Measurements from ENCODE around the gene RERE. TPM values are rescaled to one million over a fixed set of nuclear protein-coding genes. Genes with fewer than 3 reads are reported as not detected.
"Not testable (repeated sequence)": the region's sequence is repeated elsewhere in the genome, so short reads cannot be mapped to it uniquely, and the experiment has no call there.

The RERE gene
- total RNA-seq, 1 donor from 2014 or later = 64.6 TPM

DNA sequence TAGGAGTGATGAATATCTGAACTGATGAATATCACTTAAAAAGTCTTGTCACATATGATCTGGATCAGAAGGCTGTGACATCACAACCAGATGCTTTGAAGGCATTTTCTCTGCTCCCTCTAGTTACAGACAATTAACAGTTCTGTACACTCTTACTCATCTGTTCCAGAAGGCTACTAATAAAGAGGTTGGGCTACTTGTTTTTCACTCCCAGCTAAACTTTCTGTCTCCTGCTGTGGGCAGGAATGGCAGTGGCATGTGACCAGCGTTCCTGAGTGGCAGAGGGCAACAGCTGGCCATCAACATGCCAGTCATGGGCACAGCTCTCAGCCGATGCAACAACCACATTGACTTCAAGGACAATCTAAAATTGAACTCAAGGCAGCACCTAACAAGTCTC lies 432.9 kb downstream of the RERE start:
- Histone ChIP-seq H3K36me3 (peaks cover 7 to 14% of the 10 kb centered on the region in 2 donors), H3K27me3 (no peaks in the 10 kb centered on the region), H3K4me1 (peaks cover 8 to 46% of the 10 kb centered on the region in 2 donors), H3K4me3 (no peak overlapping the region), H3K27ac (no peak overlapping the region), H3K9me3 (no peaks in the 10 kb centered on the region)
- TF ChIP-seq, protein P1, sequence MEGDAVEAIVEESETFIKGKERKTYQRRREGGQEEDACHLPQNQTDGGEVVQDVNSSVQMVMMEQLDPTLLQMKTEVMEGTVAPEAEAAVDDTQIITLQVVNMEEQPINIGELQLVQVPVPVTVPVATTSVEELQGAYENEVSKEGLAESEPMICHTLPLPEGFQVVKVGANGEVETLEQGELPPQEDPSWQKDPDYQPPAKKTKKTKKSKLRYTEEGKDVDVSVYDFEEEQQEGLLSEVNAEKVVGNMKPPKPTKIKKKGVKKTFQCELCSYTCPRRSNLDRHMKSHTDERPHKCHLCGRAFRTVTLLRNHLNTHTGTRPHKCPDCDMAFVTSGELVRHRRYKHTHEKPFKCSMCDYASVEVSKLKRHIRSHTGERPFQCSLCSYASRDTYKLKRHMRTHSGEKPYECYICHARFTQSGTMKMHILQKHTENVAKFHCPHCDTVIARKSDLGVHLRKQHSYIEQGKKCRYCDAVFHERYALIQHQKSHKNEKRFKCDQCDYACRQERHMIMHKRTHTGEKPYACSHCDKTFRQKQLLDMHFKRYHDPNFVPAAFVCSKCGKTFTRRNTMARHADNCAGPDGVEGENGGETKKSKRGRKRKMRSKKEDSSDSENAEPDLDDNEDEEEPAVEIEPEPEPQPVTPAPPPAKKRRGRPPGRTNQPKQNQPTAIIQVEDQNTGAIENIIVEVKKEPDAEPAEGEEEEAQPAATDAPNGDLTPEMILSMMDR (IDR thresholded peaks at IDR 0.05) = no peak
- no peak for DNase-seq (ENCODE audit: low spot score in 2 of 2)
- intact Hi-C loops (cut with DNase I) = no loop called here

DNA sequence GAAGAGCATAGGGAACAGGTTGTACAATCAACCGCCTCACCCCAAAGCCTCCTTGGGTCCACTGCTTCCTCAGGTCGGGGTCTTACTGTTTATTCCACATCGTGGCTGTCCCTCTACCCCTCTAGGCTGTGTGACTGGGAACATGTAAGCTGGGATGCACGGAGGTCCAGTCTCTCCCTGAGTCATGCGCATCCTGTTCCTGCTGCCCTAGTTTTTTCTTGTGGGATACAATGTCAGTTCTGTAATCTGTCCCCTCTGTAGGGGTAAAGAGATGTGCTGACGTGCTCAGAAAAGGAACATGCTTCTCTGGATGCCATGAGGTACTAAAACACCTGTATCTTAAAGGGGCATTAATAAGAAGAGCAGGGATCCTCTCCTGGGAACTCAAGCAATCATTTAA lies 433.4 kb downstream of the RERE start:
- peaks cover 8 to 51% of the 10 kb centered on the region in 2 donors for H3K4me1 ChIP-seq
- no peak overlapping the region for H3K27ac ChIP-seq
- intact Hi-C loops (cut with DNase I) = no loop called here

DNA sequence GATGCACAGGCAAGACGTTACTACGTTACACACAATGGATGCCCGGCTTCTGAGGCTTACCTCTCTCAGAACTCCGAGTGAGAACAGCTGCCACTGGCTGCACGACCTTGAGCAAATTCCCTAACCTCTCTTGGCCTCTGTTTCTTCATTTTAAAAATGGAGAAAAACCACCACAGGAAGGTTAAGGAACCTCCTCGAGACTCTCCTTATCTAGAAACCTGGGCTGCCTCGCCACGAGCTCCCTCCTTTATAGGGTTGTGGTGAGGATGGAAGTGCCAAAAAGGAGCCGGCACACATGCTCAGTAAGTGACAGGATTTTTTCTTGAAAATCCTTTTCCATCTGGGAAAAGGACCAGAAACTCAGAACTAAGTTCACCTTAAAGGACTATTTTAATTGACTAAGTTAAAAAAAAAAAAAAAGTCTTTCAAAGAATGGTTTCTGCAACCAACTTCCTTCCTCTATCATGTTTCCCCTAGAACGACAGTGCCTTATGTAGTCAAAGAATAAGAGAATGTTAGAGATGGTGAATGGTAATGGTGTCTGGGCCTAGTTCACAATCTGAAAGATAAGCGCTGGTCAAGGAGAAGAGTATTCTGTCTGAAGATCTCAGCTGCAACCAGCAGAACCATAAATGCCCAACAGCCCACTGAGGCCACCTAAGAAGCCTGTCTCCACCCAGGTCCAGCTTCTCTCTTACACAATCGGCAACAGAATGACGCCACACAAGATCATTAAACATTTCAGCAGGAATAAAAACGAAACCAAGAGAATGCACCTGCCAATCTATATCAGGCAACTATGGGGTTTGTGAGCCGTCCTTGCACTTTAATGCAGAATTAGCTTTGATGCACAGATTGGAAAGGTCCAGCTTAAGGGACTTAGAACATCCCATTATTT lies 434.6 kb downstream of the RERE start:
- H3K27ac ChIP-seq = no peak overlapping the region
- TF ChIP-seq, protein P1 (IDR thresholded peaks at IDR 0.05) = no peak
- peaks cover 2% of the 10 kb centered on the region in 2 donors for H3K36me3 ChIP-seq
- H3K4me3 ChIP-seq = no peak overlapping the region
- H3K9me3 ChIP-seq = no peaks in the 10 kb centered on the region
- intact Hi-C loops (cut with DNase I) = no loop called here
- H3K4me1 ChIP-seq = peaks cover 8 to 62% of the 10 kb centered on the region in 2 donors
- no peaks in the 10 kb centered on the region for H3K27me3 ChIP-seq
- no peak for DNase-seq (ENCODE audit: low spot score in 2 of 2)

More for the DNA sequence above, 433.4 kb downstream of the RERE start:
- TF ChIP-seq, protein P1 (IDR thresholded peaks at IDR 0.05) = no peak
- H3K9me3 ChIP-seq = no peaks in the 10 kb centered on the region
- peaks cover 2 to 9% of the 10 kb centered on the region in 2 donors for H3K36me3 ChIP-seq
- no peak overlapping the region for H3K4me3 ChIP-seq
- DNase-seq (ENCODE audit: low spot score in 2 of 2) = no peak
- H3K27me3 ChIP-seq = no peaks in the 10 kb centered on the region

DNA sequence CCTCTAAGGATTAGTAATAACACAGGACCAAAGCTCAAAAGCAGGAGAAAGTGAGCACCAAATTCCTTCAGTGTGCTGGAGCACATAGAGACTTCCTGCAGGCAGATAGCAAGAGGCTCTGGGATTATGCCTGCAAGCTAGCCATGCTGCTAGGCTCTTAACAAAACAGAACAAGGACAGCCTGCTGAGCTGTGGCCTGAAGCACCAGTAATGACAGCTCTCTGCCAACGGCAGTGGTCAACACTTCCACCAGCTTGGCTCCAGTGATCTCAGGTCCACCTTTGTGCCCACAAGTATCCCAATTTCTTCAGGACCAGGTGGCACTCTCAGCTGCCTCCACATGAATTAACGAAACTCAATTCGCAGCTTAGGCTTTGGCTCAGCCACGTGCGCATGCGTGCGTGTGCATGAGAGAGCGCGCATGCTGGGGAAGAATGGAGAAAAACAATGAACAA lies 435.4 kb downstream of the RERE start:
- Histone ChIP-seq H3K27me3 (no peaks in the 10 kb centered on the region), H3K4me1 (peaks cover 8 to 62% of the 10 kb centered on the region in 2 donors), H3K4me3 (no peak overlapping the region), H3K36me3 (peaks cover 0 to 2% of the 10 kb centered on the region in 2 donors), H3K27ac (peak overlapping the region; percentile 7 to 14), H3K9me3 (no peaks in the 10 kb centered on the region)
- DNase-seq (ENCODE audit: low spot score in 2 of 2) = no peak
- intact Hi-C loops (cut with DNase I) = no loop called here
- TF ChIP-seq, protein P1 (IDR thresholded peaks at IDR 0.05) = no peak

DNA sequence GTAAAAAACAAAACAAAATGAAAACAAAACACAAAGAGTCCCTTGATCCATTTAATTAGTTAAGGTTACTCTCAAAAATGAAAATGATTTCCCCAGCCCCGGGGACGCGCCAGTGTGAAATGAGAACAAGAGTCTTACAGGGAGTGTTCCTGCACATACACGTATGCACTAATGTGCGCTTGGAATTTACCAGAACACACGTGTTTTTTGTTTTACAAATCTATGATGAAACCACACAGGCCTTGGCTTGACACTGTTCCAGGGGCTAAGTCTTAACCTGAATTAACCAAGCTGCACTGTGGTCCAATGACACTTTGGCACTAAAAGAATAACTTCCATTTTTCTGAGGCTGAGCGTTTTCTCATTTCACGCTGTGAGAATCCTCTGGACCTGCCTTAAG lies 435.8 kb downstream of the RERE start:
- H3K4me3 ChIP-seq = no peak overlapping the region
- H3K9me3 ChIP-seq = no peaks in the 10 kb centered on the region
- peaks cover 0 to 2% of the 10 kb centered on the region in 2 donors for H3K36me3 ChIP-seq
- intact Hi-C loops (cut with DNase I) = no loop called here
- TF ChIP-seq, protein P1 (IDR thresholded peaks at IDR 0.05) = no peak
- H3K27me3 ChIP-seq = no peaks in the 10 kb centered on the region
- no peak for DNase-seq (ENCODE audit: low spot score in 2 of 2)
- peaks cover 8 to 62% of the 10 kb centered on the region in 2 donors for H3K4me1 ChIP-seq
- peak overlapping the region; percentile 7 to 14 for H3K27ac ChIP-seq

DNA sequence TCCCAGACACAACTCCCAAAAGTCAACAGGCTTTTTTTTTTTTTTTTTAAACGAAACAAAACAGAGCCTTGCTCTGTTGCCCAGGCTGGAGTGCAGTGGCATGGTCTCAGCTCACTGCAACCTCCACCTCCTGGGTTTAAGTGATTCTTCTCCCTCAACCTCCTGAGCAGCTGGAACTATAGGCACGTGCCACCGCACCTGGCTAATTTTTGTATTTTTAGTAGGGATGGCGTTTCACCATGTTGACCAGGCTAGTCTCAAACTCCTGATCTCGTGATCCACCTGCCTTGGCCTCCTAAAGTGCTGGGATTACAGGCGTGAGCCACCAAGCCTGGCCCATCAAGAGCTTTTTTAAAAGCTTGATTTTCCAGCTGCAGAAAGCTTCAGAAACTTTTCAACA lies 437.1 kb downstream of the RERE start:
- Histone ChIP-seq H3K4me1 (peaks cover 8 to 55% of the 10 kb centered on the region in 2 donors), H3K27ac (peak overlapping the region in 1 of 2 donors; percentile 61)
- H3K4me3 ChIP-seq; H3K9me3 ChIP-seq; H3K36me3 ChIP-seq; H3K27me3 ChIP-seq; intact Hi-C loops (cut with DNase I); DNase-seq (ENCODE audit: low spot score in 2 of 2): not testable (repeated sequence)
